ENCODE results near the gene PGS1.

Gene PGS1

DNA sequence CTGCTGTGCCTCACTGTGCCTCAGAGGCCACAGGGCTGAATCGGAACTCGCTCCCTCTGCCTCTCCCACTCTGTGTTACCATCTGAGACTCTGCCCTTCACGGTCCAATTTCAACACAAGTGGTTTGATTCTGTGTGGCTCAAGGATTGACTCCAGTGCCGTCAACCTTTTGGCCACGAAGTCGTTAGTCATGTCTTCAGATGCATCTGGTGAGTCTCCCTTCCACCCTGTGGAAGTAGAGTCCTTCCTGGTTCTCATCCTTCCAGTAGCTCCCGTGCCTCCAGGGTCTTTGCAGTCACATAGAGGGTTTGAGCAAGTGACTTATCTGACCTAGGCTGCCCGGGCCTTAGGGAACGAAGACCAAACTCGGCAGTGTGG is 51.2 kb downstream of the PGS1 start:
- no peak for DNase-seq (ENCODE audit: low read depth in 2 of 2)
- TF ChIP-seq, protein P1, sequence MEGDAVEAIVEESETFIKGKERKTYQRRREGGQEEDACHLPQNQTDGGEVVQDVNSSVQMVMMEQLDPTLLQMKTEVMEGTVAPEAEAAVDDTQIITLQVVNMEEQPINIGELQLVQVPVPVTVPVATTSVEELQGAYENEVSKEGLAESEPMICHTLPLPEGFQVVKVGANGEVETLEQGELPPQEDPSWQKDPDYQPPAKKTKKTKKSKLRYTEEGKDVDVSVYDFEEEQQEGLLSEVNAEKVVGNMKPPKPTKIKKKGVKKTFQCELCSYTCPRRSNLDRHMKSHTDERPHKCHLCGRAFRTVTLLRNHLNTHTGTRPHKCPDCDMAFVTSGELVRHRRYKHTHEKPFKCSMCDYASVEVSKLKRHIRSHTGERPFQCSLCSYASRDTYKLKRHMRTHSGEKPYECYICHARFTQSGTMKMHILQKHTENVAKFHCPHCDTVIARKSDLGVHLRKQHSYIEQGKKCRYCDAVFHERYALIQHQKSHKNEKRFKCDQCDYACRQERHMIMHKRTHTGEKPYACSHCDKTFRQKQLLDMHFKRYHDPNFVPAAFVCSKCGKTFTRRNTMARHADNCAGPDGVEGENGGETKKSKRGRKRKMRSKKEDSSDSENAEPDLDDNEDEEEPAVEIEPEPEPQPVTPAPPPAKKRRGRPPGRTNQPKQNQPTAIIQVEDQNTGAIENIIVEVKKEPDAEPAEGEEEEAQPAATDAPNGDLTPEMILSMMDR (IDR thresholded peaks at IDR 0.05; ENCODE audit: low read depth, low read length) = no peak
- H3K4me3 ChIP-seq (replicated peaks in 1 of 2; ENCODE audit: low read depth in 2 of 2, low read length in 2 of 2) = no peak overlapping the region

DNA sequence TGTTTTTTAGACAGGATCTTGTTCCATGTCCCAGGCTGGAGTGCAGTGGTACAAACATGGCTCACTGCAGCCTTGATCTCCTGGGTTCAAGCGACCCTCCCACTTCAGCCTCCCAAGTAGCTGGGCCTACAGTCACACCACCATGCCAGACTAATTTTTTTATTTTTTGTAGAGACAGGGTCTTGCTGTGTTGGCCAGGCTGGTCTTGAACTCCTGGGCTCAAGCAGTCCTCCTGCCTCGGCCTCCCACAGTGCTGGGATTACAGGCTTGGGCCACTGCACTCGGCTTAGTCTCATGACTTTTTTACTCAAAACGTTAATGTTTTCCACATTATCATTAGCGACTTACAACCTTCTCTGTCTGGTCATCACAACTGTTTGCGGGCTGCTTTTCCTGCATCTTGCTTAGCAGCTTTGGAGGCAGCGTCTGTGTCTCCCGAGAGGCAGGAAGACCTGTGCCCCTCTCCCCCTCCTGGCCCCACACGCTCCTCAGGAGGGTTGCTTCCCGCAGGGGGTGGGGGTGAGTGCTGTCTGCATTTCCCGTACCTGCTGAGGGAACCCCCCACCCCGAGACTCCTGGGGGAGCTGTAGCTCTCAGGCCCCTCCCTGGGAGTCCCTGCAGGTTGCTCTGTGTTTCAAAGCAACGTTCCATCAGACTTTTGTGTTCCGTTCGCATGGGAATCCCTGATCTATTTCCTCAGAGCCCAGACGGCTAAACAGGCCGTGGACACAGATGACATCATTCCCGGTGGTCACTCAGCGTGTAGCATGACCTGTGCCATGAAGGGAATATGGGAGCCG is 52.6 kb downstream of the PGS1 start:
- H3K4me3 ChIP-seq (replicated peaks in 1 of 2; ENCODE audit: low read depth in 2 of 2, low read length in 2 of 2) = no peak overlapping the region
- no peak for DNase-seq (ENCODE audit: low read depth in 2 of 2)
- TF ChIP-seq, protein P1 (IDR thresholded peaks at IDR 0.05; ENCODE audit: low read depth, low read length) = no peak

DNA sequence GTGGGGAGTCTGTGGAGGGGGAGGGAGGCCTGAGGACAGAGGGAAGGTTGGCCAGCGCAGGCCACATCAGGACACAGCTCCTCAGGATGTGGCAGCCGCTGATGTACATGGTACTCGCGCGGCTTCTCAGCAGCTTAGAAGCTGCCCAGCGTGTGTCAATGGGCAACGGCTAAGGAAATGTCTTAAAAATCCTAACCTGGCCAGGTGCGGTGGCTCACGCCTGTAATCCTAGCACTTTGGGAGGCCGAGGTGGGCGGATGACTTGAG is 53.2 kb downstream of the PGS1 start:
- DNase-seq (ENCODE audit: low read depth in 2 of 2) = no peak
- H3K4me3 ChIP-seq (replicated peaks in 1 of 2; ENCODE audit: low read depth in 2 of 2, low read length in 2 of 2) = no peak overlapping the region
- TF ChIP-seq, protein P1 (IDR thresholded peaks at IDR 0.05; ENCODE audit: low read depth, low read length) = no peak

DNA sequence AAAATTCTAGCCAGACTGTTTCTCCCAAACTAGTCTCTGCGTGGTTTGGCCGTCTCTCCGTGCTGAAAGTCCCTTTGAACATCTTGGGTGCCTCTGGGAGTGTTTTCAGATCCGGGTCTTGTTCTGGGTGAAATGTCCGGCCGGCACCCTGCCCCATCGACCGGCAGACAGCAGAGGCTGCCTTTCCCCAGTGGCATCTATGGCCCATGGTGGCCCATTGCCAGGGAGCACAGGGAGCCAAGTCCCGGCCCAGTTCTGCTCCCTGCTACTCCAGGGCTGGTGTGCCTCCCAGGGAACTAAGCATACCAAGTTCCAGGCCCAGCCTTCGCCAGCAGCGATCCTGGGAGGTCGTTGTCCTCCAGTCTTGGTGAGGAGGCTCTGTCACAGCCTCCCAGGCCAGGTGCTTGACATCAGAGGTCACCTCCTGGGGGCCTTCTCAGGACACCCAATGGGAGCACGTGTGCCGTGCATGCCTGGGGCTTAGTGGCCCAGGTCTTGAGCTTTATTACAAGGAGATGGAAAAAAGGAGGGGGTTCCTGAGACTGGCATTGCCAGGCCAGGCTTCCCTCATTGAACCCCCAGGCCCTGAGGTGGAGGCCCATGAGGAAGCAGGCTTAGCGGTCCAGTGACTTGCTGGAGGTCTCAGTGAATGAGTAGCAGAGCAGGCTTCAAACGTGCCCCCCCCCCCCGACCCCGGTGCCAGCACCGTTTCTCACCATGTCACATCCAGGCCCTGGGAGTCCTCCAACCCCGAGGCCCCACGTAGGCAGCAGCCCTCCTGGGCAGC is 54.0 kb downstream of the PGS1 start:
- TF ChIP-seq, protein P1 (IDR thresholded peaks at IDR 0.05; ENCODE audit: low read depth, low read length) = no peak
- no peak overlapping the region for H3K4me3 ChIP-seq (replicated peaks in 1 of 2; ENCODE audit: low read depth in 2 of 2, low read length in 2 of 2)
- DNase-seq (ENCODE audit: low read depth in 2 of 2) = no peak

DNA sequence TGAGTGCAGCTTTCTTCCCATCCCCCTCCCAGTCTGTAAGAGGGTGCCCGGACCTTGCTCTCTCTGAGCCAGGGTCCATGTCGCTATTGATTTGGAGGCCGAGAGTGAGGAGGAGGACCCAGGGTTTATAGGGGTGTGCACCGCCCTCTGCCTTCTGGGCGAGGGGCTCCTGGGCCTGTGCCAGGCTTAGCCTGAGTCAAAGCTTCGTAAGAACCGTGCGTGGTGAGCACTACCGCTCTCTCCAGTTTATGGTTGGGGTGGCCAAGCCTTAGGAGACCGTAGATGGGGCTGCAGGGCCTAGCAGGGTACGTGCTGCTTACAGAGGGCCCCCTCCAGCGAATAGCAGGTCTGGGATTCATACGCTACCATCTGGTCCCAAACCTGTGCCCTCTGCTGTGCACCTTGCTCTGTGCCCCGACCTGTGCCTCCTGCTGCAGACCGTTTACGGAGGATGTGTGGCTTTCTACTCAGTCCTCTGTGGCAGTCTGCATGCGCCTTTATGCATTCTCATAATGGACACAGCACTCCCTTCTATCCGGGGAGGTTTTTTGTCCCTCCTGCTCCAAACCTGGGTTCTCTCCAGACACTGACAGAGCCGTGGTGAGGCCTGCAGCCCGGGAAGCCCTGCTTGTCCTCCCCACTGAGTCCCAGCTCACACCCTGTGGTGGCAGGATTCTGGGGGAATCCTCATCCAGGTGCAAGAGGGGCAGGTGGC is 54.7 kb downstream of the PGS1 start:
- DNase-seq (ENCODE audit: low read depth in 2 of 2) = no peak
- TF ChIP-seq, protein P1 (IDR thresholded peaks at IDR 0.05; ENCODE audit: low read depth, low read length) = no peak
- H3K4me3 ChIP-seq (replicated peaks in 1 of 2; ENCODE audit: low read depth in 2 of 2, low read length in 2 of 2) = no peak overlapping the region

DNA sequence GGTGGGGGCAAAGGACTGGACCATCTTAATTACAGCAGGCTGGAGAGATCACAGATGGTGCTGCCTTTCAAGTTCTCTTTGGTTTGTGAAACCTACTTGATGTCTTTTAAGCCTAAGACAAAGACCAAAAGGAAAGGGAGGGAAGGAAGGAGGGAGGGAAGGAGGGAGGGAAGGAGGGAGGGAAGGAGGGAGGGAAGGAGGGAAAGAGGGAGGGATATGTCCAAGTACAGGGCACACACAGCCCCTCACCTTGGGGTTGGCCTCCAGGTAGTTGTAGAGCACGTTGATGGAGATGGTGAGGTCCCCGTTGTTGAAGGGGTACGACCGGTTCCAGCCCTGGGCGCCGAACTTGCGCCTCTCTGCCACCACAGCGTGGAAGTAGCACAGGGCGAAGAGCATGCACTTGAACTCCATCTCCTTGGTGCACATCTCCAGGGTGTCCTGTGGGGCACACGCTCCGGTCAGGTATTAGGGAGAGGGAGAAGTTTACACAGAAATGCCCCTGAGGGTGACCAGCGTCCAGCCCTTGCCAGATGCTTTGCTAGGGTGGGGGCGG is 55.4 kb downstream of the PGS1 start:
- DNase-seq (ENCODE audit: low read depth in 2 of 2) = no peak
- no peak overlapping the region for H3K4me3 ChIP-seq (replicated peaks in 1 of 2; ENCODE audit: low read depth in 2 of 2, low read length in 2 of 2)
- TF ChIP-seq, protein P1 (IDR thresholded peaks at IDR 0.05; ENCODE audit: low read depth, low read length) = no peak
